A673 (cell line): ENCODE measurements around the gene ALX4. TPM values are rescaled to one million over a fixed set of nuclear protein-coding genes. Genes with fewer than 3 reads are reported as not detected.

ENCODE experiments used
- BruUV-seq: library from RNA; stranded (reverse); fragments of 400-500 nt; replicated peaks from 2 replicates; lab custom pipeline; 2021; lab: Mats Ljungman, UMichigan
- CTCF ChIA-PET: fragments of 300-600 bp; sonication (Branson Sonifier 250); formaldehyde crosslinking; loops from one replicate; lab custom pipeline; 2022; ENCODE audit warnings: antibody characterized with exemption; lab: Charles Lee
- POLR2A ChIA-PET: fragments of 300-600 bp; sonication (Branson Sonifier 250); formaldehyde crosslinking; loops from one replicate; lab custom pipeline; 2022; ENCODE audit warnings: antibody characterized with exemption; ENCODE audit not compliant: low non-redundant PET; lab: Charles Lee
- DNase-seq: peaks from one replicate; pipeline ENCODE4 v3.0.0-alpha.2; 2015; ENCODE audit warnings: low spot score
- H3K27ac ChIP-seq: fragments of 200-600 bp; sonication (generic); 2 replicates; pipeline ENCODE4 v1.5.1; 2016; ENCODE audit warnings: mixed run types, low read depth, mild to moderate bottlenecking, mixed read lengths, antibody characterized with exemption, low read length; ENCODE audit not compliant: poor library complexity, severe bottlenecking
- H3K27me3 ChIP-seq: fragments of 200-600 bp; sonication (generic); replicated peaks from 2 replicates; pipeline ENCODE4 v1.6.1; 2017; ENCODE audit warnings: mixed run types, low read depth, mild to moderate bottlenecking, mixed read lengths, antibody characterized with exemption, low read length; ENCODE audit not compliant: insufficient read depth, poor library complexity
- H3K36me3 ChIP-seq: fragments of 200-600 bp; sonication (generic); 2 replicates; pipeline ENCODE4 v1.6.1; 2016; ENCODE audit warnings: mixed run types, mild to moderate bottlenecking, mixed read lengths, antibody characterized with exemption, low read length; ENCODE audit not compliant: insufficient read depth, poor library complexity, severe bottlenecking
- H3K4me1 ChIP-seq: fragments of 200-600 bp; sonication (generic); 2 replicates; pipeline ENCODE4 v1.6.1; 2017; ENCODE audit warnings: mixed run types, mild to moderate bottlenecking, mixed read lengths, antibody characterized with exemption, low read length; ENCODE audit not compliant: insufficient read depth, poor library complexity, severe bottlenecking
- H3K4me3 ChIP-seq: fragments of 200-600 bp; sonication (generic); 2 replicates; pipeline ENCODE4 v1.5.1; 2016; ENCODE audit warnings: low read depth, mixed run types, mild to moderate bottlenecking, mixed read lengths, low read length; ENCODE audit not compliant: poor library complexity, severe bottlenecking
- H3K9me3 ChIP-seq: fragments of 200-600 bp; sonication (generic); 2 replicates; pipeline ENCODE4 v1.6.1; 2016; ENCODE audit warnings: mixed run types, low read depth, mild to moderate bottlenecking, mixed read lengths, antibody characterized with exemption, low read length; ENCODE audit not compliant: poor library complexity, severe bottlenecking
- EZH2 ChIP-seq: fragments of 200-600 bp; sonication (generic); IDR thresholded peaks from 2 replicates; pipeline ENCODE4 v1.6.1; 2017; ENCODE audit warnings: borderline replicate concordance, low read depth, mild to moderate bottlenecking, mixed read lengths, antibody characterized with exemption, low read length; ENCODE audit not compliant: poor library complexity, severe bottlenecking
- intact Hi-C: fragments of 100-400 bp; cut with micrococcal nuclease; formaldehyde crosslinking; loops from one replicate; pipeline ENCODE4 v1.10.0; 2022; ENCODE audit not compliant: unreplicated experiment
- total RNA-seq: library from RNA; stranded (reverse); gene quantifications from 2 replicates; pipeline ENCODE4 v1.2.3, GENCODE V29; 2021
- TF ChIP-seq, protein P1 (sequence below): fragments of 300-800, 200-600 bp; sonication (generic); conservative IDR thresholded peaks from 2 replicates; pipeline ENCODE4 v1.5.1; 2017; ENCODE audit warnings: low read depth, mild to moderate bottlenecking, antibody characterized with exemption, low read length, moderate library complexity, mixed read lengths

The ALX4 gene
- total RNA-seq, 1 experiment from 2014 or later: 135 TPM

DNA sequence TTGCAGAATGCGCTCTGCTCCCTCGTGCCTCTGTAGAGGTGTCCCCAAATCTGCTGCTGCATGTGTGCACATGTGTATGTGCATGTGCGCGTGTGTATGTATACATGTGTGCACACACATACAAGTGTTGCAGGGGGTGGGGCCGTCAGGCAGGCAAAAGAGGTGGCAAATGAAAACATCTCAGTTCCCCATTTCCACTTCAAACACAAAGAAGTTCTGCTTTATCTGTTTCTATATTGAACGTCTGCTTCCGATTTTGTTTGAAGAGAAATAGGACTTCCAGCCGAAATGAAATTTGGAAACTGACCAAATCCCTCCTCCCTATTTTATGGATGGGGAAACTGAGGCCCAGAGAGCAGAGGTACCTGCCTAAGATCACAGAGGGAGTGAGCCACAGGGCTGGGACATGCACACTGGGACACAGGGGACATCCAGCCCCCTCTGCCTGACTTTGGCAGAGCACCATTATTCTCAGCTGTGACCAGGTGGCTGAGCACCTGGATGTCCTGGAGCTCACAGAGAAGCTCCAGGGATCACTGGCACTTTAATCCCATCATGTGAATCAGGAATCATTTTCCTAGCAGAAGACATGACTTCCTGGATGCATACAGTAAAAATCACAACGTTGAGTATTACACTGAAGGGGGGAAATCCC is 41.2 kb upstream of the ALX4 start:
- H3K4me1 ChIP-seq: no peaks in the 10 kb centered on the region
- no peak for TF ChIP-seq EZH2
- TF ChIP-seq, protein P1, sequence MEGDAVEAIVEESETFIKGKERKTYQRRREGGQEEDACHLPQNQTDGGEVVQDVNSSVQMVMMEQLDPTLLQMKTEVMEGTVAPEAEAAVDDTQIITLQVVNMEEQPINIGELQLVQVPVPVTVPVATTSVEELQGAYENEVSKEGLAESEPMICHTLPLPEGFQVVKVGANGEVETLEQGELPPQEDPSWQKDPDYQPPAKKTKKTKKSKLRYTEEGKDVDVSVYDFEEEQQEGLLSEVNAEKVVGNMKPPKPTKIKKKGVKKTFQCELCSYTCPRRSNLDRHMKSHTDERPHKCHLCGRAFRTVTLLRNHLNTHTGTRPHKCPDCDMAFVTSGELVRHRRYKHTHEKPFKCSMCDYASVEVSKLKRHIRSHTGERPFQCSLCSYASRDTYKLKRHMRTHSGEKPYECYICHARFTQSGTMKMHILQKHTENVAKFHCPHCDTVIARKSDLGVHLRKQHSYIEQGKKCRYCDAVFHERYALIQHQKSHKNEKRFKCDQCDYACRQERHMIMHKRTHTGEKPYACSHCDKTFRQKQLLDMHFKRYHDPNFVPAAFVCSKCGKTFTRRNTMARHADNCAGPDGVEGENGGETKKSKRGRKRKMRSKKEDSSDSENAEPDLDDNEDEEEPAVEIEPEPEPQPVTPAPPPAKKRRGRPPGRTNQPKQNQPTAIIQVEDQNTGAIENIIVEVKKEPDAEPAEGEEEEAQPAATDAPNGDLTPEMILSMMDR: no peak
- CTCF ChIA-PET: no interaction called here
- H3K4me3 ChIP-seq: no peak overlapping the region
- H3K9me3 ChIP-seq: no peaks in the 10 kb centered on the region
- no peak overlapping the region for H3K27ac ChIP-seq
- H3K27me3 ChIP-seq: no peaks in the 10 kb centered on the region
- no TSS peak for BruUV-seq
- intact Hi-C loops: loop anchor here (5.0 kb wide), 1 partner anchor 186 kb away; no protein-coding TSS in a partner anchor
- POLR2A ChIA-PET: no interaction called here
- H3K36me3 ChIP-seq: no peaks in the 10 kb centered on the region
- no peak for DNase-seq

DNA sequence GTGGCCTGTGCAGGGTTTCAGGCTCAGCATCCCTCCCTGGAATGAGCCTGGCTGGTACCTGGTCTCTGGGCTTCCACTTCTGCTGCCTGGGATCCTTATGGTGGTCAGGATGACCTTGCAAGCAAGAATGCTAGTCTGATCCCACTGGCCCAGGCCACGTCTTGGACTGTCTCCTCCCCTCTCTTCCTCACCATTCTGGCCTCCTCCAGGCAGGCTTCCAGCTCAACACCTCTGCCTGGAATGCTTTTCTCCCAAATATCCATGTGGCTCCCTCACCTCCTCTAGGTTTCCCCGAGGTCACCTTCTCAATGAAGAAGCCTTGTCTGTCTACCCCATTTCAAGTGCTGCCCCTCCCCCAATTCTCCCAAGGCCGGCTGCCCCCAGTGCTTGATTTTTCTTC is 39.4 kb upstream of the ALX4 start:
- H3K4me1 ChIP-seq: no peaks in the 10 kb centered on the region
- intact Hi-C loops: no loop called here
- no TSS peak for BruUV-seq
- H3K27ac ChIP-seq: no peak overlapping the region
- DNase-seq: no peak
- no peak overlapping the region for H3K4me3 ChIP-seq
- no peaks in the 10 kb centered on the region for H3K9me3 ChIP-seq
- no peaks in the 10 kb centered on the region for H3K27me3 ChIP-seq
- H3K36me3 ChIP-seq: no peaks in the 10 kb centered on the region
- CTCF ChIA-PET: no interaction called here
- TF ChIP-seq, protein P1: no peak
- no peak for TF ChIP-seq EZH2
- POLR2A ChIA-PET: no interaction called here

DNA sequence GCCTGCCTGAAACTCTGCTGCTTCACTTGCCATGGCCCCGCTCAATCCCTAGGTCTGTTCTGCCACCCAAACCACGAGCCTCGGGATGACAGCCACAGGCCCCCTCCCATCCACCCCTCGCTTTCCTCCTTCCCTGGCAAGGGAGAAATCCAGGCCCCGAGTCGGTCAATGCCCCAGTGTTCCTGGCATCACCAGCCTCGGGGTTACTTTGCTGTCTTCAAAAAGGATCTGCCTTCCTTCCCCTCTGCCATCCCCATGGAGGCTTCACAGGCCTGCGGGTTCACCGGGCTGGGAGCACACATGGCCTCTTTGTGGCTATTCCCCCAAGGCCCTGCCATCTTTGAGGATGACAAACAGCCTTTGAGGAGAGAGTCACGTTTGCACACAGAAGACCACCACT is 38.8 kb upstream of the ALX4 start:
- Histone ChIP-seq H3K9me3 (no peaks in the 10 kb centered on the region), H3K4me1 (no peaks in the 10 kb centered on the region), H3K36me3 (no peaks in the 10 kb centered on the region), H3K27me3 (no peaks in the 10 kb centered on the region), H3K27ac (no peak overlapping the region), H3K4me3 (no peak overlapping the region)
- TF ChIP-seq EZH2: no peak
- TF ChIP-seq, protein P1: no peak
- ChIA-PET CTCF (no interaction called here), POLR2A (no interaction called here)
- no TSS peak for BruUV-seq
- intact Hi-C loops: no loop called here
- DNase-seq: no peak
